ENCODE measurements around the gene DENND6A.

DENND6A gene

GRCh38 chr3:57682284-57682683 lies 10.6 kb downstream of the DENND6A start:
- no peaks in the 10 kb centered on the region for H3K27me3 ChIP-seq (replicated peaks; ENCODE audit: control insufficient read depth, insufficient read depth, low read length)
- DNase-seq (ENCODE audit: extremely low read depth, insufficient read length), result no peak
- no peak overlapping the region for H3K4me3 ChIP-seq (replicated peaks; ENCODE audit: low read depth, low read length)
- TF ChIP-seq, protein P1, sequence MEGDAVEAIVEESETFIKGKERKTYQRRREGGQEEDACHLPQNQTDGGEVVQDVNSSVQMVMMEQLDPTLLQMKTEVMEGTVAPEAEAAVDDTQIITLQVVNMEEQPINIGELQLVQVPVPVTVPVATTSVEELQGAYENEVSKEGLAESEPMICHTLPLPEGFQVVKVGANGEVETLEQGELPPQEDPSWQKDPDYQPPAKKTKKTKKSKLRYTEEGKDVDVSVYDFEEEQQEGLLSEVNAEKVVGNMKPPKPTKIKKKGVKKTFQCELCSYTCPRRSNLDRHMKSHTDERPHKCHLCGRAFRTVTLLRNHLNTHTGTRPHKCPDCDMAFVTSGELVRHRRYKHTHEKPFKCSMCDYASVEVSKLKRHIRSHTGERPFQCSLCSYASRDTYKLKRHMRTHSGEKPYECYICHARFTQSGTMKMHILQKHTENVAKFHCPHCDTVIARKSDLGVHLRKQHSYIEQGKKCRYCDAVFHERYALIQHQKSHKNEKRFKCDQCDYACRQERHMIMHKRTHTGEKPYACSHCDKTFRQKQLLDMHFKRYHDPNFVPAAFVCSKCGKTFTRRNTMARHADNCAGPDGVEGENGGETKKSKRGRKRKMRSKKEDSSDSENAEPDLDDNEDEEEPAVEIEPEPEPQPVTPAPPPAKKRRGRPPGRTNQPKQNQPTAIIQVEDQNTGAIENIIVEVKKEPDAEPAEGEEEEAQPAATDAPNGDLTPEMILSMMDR (IDR thresholded peaks at IDR 0.05; ENCODE audit: insufficient read depth, low read length, poor library complexity, severe bottlenecking), result no peak
- H3K36me3 ChIP-seq (ENCODE audit: control insufficient read depth, insufficient read depth, low read length), result no peaks in the 10 kb centered on the region; the same call in 1 of the 2 replicates

GRCh38 chr3:57681691-57682090 lies 11.2 kb downstream of the DENND6A start:
- no peak for DNase-seq (ENCODE audit: extremely low read depth, insufficient read length)

GRCh38 chr3:57680046-57680445 lies 12.8 kb downstream of the DENND6A start:
- Histone ChIP-seq H3K36me3 (ENCODE audit: control insufficient read depth, insufficient read depth, low read length) (no peaks in the 10 kb centered on the region; the same call in 1 of the 2 replicates), H3K27me3 (replicated peaks; ENCODE audit: control insufficient read depth, insufficient read depth, low read length) (no peaks in the 10 kb centered on the region), H3K4me3 (replicated peaks; ENCODE audit: low read depth, low read length) (no peak overlapping the region)
- no peak for DNase-seq (ENCODE audit: extremely low read depth, insufficient read length)
- TF ChIP-seq, protein P1 (IDR thresholded peaks at IDR 0.05; ENCODE audit: insufficient read depth, low read length, poor library complexity, severe bottlenecking), result no peak

More at GRCh38 chr3:57681691-57682090, 11.2 kb downstream of the DENND6A start:
- TF ChIP-seq, protein P1 (IDR thresholded peaks at IDR 0.05; ENCODE audit: insufficient read depth, low read length, poor library complexity, severe bottlenecking), result no peak
- no peaks in the 10 kb centered on the region for H3K27me3 ChIP-seq (replicated peaks; ENCODE audit: control insufficient read depth, insufficient read depth, low read length)
- H3K36me3 ChIP-seq (ENCODE audit: control insufficient read depth, insufficient read depth, low read length), result no peaks in the 10 kb centered on the region; the same call in 1 of the 2 replicates
- no peak overlapping the region for H3K4me3 ChIP-seq (replicated peaks; ENCODE audit: low read depth, low read length)

DNA sequence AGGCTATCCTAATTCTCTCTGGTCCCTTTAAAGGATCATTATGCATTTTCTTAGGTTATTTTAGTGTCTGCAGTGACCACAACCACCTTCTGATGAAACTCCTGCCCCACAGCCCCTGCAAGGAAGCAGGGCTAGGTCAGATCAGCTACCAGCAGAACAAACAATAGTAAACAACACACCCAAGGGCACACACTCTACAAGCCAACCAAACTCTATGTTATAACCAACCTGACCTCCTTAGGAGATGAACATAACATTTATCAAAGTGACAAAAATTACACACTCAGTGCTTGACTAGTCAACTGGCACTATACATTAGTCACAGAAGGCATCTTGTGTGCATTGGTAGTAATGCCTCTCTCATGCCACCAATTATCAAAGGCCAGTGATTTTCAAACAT lies 17.3 kb downstream of the DENND6A start:
- TF ChIP-seq, protein P1 (IDR thresholded peaks at IDR 0.05; ENCODE audit: insufficient read depth, low read length, poor library complexity, severe bottlenecking), result no peak
- H3K27me3 ChIP-seq (replicated peaks; ENCODE audit: control insufficient read depth, insufficient read depth, low read length), result no peaks in the 10 kb centered on the region
- no peak overlapping the region for H3K4me3 ChIP-seq (replicated peaks; ENCODE audit: low read depth, low read length)
- DNase-seq (ENCODE audit: extremely low read depth, insufficient read length), result no peak
- H3K36me3 ChIP-seq (ENCODE audit: control insufficient read depth, insufficient read depth, low read length), result no peaks in the 10 kb centered on the region

DNA sequence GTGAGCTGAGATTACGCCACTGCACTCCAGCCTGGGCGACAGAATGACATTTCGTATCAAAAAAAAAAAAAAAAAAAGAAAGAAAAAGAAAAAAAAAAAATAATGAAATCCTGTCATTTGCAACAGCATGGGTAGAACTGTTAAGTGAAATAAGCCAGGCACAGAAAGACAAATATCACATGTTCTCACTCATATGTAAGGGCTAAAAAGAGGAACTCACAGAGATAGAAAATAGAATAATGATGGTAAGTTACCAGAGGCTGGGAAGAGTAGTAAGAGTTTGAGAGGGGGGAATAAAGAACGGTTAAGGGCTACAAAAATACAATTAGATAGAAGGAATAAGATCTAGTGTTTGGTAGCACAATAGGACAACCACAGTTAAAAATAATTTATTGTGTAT lies 19.7 kb downstream of the DENND6A start:
- TF ChIP-seq, protein P1 (IDR thresholded peaks at IDR 0.05; ENCODE audit: insufficient read depth, low read length, poor library complexity, severe bottlenecking), result no peak

GRCh38 chr3:57670543-57670942 lies 22.3 kb downstream of the DENND6A start:
- Histone ChIP-seq H3K27me3 (replicated peaks; ENCODE audit: control insufficient read depth, insufficient read depth, low read length) (no peaks in the 10 kb centered on the region), H3K4me3 (replicated peaks; ENCODE audit: low read depth, low read length) (no peak overlapping the region), H3K36me3 (ENCODE audit: control insufficient read depth, insufficient read depth, low read length) (no peaks in the 10 kb centered on the region; the same call in 1 of the 2 replicates)
- DNase-seq (ENCODE audit: extremely low read depth, insufficient read length), result no peak
- TF ChIP-seq, protein P1 (IDR thresholded peaks at IDR 0.05; ENCODE audit: insufficient read depth, low read length, poor library complexity, severe bottlenecking), result no peak

More for the DNA sequence above, 19.7 kb downstream of the DENND6A start:
- Histone ChIP-seq H3K4me3 (replicated peaks; ENCODE audit: low read depth, low read length) (no peak overlapping the region), H3K36me3 (ENCODE audit: control insufficient read depth, insufficient read depth, low read length) (no peaks in the 10 kb centered on the region), H3K27me3 (replicated peaks; ENCODE audit: control insufficient read depth, insufficient read depth, low read length) (no peaks in the 10 kb centered on the region)
- no peak for DNase-seq (ENCODE audit: extremely low read depth, insufficient read length)
